OCI-LY7 (cell line): ENCODE data around the gene CPNE1.
"Not testable (repeated sequence)": the region's sequence is repeated elsewhere in the genome, so short reads cannot be mapped to it uniquely, and the experiment has no call there.

ENCODE experiments used
- CTCF ChIP-seq: fragments of 200-600 bp; sonication (generic); conservative IDR thresholded peaks from 2 replicates; pipeline ENCODE4 v1.5.1; 2014; ENCODE audit warnings: mild to moderate bottlenecking, antibody characterized with exemption, low read length, moderate library complexity, mixed read lengths
- EZH2phosphoT487 ChIP-seq: fragments of 200-600 bp; sonication (generic); IDR thresholded peaks from 2 replicates; pipeline ENCODE4 v1.6.1; 2018; ENCODE audit warnings: low read depth, borderline replicate concordance, mild to moderate bottlenecking, mixed run types, antibody characterized with exemption, low read length, moderate library complexity, mixed read lengths

GRCh38 chr20:35706591-35707529 is 42.2 kb upstream of the CPNE1 start:
- TF ChIP-seq CTCF, EZH2phosphoT487: not testable (repeated sequence)
